HL-60/S4 treated with phorbol 12-myristate 13-acetate at 8.2 ng/mL for 4 days and 3 days (cell line): ENCODE results near the gene GLO1.
"Not testable (repeated sequence)": the region's sequence is repeated elsewhere in the genome, so short reads cannot be mapped to it uniquely, and the experiment has no call there.

Experiments used
- in situ Hi-C: fragments of 300-500 bp; cut with MboI; formaldehyde crosslinking; loops from 2 replicates; pipeline ENCODE4 v1.15.0; 2022; ENCODE audit warnings: low sequenced_read_pairs

Gene GLO1

DNA sequence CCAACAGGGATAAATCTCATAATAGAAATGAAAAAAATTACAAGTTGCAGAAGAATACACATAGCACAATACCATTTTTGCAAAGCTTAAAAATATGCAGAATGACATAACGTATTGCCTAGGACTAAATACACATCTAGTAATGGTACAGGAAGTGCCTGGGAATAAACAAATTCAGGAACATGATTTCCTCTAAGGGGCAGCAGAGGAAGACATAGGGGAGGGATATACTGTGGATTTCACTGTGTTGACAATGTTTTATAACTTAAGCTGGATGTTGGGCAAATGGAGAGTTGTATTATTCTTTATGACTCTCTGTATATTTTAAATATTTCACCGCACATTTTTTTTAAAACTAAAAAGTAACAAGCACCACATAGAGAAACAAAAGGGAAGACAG, 5.6 kb upstream of the GLO1 start:
- in situ Hi-C loops, result no loop called here

DNA sequence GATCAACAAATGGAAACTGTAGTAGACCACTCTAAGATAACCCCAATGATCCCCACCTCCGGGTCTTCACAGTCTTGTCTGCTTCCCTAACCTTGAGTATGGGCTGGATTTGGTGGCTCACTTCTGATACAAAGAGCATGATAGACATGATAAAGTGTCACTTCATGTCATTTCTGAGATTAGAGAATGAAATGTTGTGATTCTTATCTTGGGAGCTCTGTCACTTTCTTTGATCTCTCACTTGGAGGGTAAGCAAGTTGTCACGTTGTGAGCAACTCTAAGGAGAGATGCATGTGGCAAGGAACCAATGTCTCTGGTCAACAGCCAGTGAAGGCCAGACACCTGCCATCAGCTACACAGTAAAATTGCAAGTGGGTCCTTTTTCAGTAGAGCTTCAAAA, 3.0 kb upstream of the GLO1 start:
- in situ Hi-C loops, result no loop called here

DNA sequence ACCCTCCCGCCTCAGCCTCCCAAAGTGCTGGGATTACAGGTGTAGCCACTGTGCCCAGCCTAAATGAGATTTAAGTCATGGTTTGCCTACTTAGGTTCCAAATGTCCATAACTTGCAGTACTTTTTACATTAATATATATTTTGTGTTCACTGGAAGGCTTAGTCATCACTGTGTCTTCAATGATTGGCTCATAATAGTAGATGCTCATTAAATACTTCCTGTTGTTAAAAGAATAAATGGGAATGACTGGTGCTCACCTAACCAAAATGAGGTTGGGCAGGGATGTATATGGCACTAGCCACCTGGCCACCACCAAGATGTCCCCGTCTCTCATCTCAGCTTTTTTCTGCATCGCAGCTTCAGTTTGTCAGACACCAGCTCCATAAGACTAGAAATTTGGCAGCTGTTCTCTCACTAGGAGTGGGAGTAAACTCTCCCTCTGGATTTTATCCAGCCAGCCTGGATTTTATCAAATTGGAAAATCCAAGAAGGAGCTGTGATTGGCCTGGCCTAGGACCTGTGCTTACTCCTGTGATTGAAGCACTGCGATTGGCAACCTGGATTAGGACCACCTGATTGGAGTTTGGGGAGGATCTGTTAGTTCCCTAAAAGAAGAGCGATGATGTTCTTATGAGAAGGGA, 1.1 kb upstream of the GLO1 start:
- in situ Hi-C loops, result no loop called here

DNA sequence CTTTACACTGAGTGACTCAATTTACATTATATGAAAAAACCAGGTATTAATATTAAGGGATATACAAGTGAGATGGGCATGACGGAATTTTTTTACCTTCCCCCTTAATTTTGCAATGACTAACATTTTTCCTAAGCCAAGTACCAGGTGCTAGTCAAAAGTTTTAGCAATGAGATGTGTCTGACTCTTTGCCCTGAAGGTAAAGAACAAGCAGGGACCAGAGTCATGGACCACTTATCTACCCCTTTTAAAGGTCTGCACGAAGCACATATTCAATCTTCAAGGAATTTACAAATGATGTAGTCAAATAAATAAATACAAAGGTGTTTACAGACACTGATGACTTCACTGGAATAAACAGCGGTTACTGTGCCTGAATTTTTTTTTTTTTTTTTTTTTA, 1.4 kb downstream of the GLO1 start:
- in situ Hi-C loops, result no loop called here

DNA sequence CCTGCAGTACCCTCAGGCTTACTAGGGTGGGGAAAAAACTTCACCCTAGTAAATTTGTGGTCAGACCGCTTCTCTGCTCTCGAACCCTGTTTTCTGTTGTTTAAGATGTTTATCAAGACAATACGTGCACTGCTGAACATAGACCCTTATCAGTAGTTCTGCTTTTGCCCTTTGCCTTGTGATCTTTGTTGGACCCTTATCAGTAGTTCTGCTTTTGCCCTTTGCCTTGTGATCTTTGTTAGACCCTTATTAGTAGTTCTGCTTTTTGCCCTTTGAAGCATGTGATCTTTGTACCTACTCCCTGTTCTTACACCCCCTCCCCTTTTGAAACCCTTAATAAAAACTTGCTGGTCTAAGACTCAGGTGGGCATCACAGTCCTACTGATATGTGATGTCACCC, 3.2 kb downstream of the GLO1 start:
- in situ Hi-C loops, result not testable (repeated sequence)

DNA sequence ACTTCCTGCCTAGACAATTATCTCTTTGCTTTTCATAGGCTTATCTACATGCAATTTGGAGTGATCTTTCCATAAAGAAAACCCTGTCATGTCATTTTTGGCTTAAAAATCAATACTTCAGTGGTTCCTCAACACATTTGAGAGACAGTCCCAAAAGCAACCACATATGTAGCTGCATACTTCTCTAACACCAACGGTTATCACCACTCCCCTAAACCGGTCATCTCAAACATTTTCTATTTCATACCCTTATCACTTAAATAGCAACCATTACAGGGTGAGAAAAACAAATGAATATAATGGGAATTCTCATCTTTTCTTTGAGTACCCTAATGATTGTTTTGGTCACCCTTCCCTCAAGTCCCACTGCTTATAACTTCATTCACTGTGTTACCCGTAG, 5.1 kb downstream of the GLO1 start:
- in situ Hi-C loops, result no loop called here

DNA sequence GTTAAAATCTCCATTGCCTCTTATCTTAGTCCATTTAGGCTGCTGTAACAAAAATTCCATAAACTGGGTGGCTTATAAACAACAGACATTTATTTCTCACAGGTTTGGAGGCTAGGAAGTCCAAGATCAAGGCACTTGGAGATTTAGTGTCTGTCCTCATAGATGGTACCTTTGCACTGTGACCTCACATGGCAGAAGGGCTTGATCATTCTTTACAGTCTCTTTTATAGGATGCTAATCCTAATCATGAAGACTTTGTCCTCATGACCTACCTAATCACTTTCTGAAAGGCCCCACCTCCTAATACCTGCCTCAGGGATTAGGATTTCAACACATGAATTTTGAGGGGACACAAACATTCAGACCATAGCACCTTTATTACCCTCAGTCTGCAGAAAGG, 6.6 kb downstream of the GLO1 start:
- in situ Hi-C loops, result no loop called here

DNA sequence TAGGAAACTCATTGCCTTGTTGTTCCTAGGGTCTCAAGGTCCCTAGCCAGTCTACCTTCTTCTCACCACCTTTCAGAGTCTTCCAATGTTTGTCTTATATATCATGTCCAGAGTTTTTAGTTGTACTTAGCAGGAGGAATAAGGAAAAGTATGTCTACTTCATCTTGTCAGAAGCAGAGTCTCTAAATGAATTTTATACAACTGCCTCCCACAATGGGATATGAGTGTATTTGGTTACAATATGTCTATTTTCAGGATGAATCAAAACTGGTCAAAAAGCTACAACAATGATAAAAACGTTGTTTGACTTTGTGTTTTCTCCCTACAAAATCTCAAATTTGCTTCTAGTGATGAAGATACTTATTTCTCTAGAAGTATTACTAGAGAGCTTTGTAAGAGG, 7.0 kb downstream of the GLO1 start:
- in situ Hi-C loops, result no loop called here

DNA sequence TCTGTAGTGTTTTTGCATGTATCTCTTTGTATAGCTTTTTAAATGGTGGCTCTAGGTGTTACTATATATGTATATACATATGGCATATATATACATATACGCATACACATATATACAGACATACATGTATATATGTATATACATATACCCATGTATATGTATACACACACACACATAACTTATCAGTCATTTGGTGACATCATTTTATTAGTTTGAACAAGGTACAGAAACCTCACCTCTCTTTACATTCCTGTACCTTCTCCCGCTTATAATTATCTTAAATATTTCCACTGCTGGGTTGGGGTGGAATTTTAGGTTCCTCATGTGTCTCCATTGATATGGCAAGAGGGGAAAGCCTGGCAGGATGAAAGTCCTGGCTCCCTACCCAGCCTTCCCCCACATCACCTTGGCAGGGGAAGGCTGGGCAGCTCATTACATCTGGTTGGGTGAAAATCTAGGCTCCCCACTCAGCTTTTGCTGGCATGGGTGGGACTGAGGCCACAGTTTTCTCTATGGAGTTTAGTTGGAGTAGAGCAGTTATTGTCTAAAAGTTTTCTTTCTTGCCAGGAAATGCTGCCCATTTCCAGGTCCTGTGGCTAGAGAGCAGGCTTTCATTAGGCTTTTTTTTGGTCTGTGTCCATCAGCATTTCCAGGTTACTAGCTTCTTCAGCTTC, 7.6 kb downstream of the GLO1 start:
- in situ Hi-C loops, result no loop called here

DNA sequence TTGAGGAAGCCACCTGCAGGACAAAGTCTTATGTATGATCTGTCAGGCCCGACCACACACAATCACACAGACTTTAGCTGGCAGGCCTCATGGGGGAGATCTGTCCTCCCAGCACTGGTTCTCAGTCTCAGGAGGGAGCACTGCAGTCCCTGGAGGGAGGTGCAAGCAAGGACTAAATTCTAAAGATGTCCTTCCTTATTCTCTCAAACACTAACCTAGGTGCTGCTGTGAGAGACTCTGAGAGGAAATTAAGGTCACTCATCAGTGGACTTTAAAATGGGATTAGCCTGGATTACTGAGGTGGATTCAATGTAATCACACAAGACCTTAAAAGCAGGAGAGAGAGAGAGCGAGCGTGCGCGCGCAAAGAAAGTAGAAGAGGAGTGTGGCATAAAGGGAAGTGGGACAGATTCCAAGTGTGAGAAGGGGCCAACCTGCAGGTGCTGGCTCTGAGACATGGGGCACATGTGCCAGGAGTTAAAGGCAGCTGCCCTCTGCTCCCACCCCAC, 14.3 kb downstream of the GLO1 start:
- in situ Hi-C loops, result no loop called here

DNA sequence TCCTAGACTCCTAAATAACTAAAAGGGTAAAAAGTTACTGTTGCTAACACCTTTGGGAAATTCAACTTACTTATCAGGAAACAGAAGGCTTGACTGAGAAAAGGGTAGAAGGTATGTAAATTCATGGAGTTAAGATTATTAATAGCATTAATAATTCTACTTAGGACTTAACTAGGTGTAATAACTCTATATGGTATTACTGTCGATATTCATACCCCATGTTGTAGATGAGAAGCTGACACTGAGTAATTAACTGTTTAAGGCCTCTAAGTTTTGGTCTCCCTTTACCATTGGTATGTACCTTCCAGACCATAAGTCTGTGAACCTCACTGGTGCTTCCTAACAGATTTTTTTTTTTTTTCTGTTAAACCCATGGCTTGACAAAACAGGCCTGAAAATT, 15.4 kb downstream of the GLO1 start:
- in situ Hi-C loops, result no loop called here

DNA sequence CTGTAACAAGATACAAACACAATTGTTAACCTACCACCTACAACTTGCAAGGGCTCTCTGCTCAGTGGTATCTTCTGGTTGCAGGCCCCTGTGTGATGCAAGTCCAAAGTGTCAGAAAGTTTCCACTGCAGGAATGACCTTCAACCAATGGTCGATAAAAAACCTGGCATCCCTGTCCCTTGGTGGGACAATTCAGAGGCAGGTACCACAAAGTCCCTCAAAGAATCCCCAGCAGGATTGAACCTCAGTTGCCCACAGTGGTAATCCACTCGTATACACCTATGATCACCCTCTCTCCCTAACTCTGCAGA, 15.9 kb downstream of the GLO1 start:
- in situ Hi-C loops, result no loop called here

DNA sequence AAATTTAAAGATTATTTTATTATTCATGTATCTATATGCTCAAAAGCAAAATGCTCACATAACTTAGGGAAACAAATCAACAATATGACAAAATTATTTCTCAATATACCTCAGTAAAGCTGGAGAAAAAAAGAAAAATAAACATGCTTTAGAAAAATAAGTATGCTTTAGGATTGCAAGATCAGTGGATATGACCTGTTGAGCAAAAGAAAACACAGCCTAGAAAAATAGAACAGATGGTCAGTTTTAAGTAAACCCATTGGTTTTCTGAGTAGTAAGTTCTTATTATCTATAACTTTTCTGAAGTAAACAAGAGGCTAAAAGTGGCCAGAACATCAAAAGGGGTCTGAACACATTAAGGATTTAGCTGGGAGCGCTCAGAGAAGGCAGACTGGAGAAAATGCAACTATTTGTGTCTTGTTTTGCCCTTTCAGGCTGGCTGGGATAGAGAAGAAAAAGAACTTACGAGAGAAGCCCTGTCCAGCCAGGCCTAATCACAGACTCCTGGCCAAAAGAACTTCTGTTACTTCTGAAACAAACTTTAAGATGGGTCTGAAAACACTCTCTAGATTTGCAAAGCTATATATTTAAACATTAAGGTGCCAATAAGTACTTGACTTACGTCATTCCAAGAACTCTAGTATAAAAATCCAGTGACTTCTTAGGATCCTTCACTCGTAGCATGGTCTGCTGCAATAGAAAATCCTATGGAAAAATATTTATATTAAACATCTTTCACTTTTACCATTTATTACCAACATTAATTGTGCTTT, 16.5 kb downstream of the GLO1 start:
- in situ Hi-C loops, result no loop called here

DNA sequence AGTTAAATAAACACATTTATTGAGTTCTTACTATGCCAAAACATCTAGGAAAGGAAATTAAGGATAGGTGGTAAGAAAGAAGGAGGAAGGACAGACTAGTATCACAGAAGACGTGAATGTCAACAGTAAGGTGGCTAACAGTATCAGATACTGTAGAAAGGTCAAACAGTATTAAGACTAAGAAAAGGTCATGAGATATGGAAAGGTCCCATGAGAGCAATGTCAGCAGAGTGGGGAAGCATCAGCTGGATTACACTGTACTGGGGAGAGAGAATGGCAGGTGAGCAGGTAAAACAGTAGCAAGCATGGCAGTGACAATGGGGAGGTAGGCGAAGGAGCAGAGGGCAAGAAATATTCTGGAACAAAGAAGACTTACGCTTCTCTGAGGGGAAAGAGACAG, 18.0 kb downstream of the GLO1 start:
- in situ Hi-C loops, result no loop called here

DNA sequence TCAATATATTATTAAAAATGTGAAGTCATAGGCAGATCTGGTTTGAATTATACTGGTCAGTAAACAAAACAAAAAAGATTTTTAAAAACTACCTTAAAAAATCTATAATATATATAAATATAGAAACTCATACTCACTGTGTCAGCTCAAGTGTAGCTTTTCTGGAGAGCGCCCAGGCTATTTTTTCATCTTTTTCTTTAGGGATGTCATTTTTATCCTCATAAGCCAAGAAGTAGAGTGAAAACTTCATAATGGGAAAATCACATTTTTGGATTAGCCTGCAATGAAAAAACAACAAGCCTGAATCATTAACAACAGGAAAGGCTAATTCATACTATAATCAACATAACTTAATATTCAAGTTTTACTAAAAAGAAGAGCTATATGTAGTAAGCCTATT, 18.7 kb downstream of the GLO1 start:
- in situ Hi-C loops, result no loop called here

DNA sequence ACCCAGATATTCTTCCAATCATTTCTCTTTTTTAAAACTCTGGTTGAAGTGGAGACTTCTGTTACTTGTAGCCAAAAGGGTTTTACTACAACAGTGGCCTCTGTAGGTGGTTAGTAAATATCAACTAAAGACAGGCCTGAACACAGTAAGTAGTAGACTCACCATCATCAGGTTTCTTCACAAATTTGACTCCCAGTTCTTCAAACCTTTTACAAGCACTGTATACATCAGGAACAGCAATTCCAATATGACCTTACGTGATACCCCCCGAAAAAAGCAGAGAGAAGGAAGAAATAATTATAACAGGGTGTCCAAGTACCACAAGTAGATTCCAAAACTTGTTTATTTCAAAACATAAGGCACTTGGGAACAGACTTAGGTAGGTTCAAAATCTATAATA, 21.1 kb downstream of the GLO1 start:
- in situ Hi-C loops, result no loop called here

DNA sequence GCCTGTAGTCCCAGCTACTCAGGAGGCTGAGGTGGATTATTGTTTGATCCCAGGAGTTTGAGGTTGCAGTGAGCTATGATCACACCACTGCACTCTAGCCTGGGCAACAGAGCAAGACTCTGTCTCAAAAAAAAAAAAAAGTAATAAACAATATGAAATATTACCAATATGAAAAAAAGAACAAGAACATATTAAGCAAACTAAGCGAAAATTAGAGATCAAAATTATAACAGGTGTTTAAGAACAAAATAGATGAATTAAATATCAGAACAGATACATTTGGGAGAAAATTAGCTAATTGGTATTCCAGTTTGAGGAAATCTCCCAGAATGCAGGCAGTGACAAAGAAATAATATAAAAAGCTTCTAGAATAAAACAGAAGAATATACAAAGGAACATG, 23.3 kb downstream of the GLO1 start:
- in situ Hi-C loops, result no loop called here

DNA sequence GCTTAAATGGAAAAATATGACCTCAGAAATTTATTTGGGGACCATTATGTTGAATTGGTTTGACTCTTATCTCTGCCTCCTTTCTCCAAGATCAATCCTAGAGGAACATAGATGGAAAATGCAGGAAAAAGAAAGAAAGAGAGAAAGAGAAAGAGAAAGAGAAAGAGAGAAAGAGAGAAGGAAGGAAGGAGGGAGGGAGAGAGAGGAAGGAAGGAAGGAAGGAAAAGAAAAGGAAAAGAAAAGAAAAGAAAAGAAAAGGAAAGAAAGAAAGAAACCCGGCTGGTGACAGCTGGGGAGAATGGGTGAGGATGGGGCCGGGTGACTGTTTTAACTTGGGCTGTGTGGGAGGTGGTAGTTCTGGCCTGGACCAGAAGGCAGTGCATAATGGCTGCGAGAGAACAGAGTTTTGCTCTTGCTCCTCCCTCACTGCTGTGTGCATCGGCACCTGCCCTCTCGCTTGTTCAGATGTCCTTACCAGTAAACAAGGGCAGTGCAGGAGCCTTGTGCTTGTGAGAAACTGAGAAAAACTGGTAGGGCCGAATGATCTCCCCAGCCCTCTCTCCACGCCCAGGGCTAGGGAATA, 24.7 kb downstream of the GLO1 start:
- in situ Hi-C loops, result no loop called here

DNA sequence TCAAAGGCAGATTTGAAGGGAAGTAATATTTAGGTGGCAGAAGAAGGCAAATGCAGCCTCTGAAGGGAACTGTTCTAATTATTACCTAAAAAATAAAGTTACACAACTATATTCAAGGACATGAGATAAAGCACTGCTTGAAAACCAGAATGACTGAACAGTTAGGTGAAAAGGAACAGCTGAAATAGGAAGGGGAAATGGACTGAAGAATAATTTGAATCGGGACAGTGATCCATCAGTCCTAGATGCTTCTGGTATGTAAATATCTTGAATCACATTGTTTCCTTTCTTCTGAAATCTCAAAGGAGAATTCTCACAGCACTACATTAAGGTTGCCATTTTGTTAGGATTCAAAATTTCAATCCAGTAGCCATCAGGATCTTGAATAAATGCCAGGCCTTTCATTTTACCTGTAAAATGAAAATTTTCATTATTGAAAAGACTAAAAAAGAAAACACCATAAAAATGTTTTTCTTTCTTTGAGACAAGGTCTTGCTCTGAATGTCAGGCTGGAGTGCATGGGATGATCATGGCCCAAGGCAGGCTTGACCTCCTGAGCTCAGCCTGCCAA, 25.9 kb downstream of the GLO1 start:
- in situ Hi-C loops, result no loop called here

DNA sequence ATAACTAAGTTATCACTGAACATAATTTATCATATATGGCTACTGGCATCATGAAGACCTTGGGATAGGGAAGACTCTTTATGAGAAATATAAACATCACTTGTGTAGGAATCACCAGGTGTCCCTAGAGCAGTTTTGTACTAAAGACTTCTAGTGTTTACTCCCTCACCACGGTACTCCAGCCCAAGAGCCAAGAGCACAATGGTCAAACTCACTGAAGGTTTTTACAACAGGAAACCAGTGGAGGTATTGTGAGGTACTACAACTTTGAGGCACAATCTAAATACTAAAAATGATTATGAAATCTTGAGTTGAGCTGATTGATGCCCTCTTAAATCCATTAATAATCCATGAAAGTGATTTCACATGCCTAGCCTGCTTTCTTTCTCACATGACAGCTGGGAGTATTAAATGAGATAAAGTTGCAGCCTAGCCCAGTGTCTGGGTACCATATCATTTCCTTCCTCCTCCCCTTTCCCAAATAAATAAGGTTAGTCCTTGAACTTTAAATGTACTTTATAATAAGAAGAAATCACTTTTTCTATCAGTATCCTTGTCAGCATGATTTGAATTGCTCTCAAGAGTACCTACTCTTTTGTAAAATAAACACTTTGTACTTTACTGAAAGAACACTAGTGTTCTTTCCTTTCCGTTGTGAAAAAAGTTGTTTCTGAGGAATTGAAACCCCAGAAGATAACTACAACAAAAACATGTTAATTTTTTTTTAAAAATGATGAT, 26.5 kb downstream of the GLO1 start:
- in situ Hi-C loops, result no loop called here
